ENCODE data around the gene GSTM4.
"Not testable (repeated sequence)": the region's sequence is repeated elsewhere in the genome, so short reads cannot be mapped to it uniquely, and the experiment has no call there.

Gene GSTM4

DNA sequence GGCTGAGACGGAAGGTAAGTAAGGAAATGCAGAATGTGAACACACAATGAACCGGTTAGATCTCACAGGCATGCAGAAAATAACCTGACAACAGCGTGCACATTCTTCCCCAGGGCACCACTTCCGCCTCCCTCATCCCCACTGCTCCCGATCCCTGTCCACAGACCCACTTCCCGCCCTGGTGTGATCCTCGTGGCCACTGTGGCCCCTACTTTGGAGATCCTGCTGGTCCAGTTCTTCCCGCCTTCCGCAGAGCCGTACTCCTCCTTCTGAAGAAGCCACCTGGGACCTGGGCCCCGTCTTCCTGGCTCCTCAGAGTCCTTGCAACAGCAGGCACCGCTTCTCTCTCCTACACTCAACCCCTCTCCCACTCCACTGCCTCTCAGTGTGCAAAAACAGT, 1.4 kb upstream of the GSTM4 start:
- Mint-ChIP-seq H3K27me3 (peaks cover 10 to 28% of the 10 kb centered on the region in 2 donors), H3K36me3 (ENCODE audit: insufficient read depth) (peaks cover 6% of the 10 kb centered on the region), H3K4me1 (ENCODE audit: low read depth in 2 of 2) (peaks cover 4 to 22% of the 10 kb centered on the region in 2 donors), H3K4me3 (peak overlapping the region in 1 of 2 donors; percentile 5), H3K27ac (peak overlapping the region in 1 of 2 donors; percentile 39), H3K9me3 (no peaks in the 10 kb centered on the region)
- ATAC-seq (replicated peaks) (no peak), DNase-seq (no peak)

DNA sequence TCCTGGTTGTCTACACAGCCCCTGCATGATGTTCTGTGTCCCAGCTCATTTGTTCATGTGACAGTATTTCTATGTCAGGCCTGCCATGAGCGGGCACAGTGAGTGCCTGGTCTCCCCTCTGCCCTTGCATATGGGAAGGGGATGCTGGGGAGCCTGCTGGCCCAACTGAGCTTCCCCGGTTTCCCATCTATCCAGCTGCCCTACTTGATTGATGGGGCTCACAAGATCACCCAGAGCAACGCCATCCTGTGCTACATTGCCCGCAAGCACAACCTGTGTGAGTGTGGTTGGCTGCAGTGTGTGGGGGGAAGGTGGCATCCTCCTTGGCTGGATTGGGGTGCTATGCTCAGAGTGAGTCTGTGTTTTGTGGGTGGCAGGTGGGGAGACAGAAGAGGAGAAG, 1.5 kb downstream of the GSTM4 start:
- H3K4me1 Mint-ChIP-seq (ENCODE audit: low read depth in 2 of 2), result peaks cover 4 to 22% of the 10 kb centered on the region in 2 donors
- no peak for ATAC-seq (replicated peaks)
- H3K36me3 Mint-ChIP-seq (ENCODE audit: insufficient read depth), result peaks cover 6% of the 10 kb centered on the region
- H3K4me3 Mint-ChIP-seq, result peak overlapping the region; percentile 91
- no peak for DNase-seq
- peak overlapping the region in 1 of 2 donors; percentile 76 for H3K27ac Mint-ChIP-seq
- no peaks in the 10 kb centered on the region for H3K9me3 Mint-ChIP-seq
- H3K27me3 Mint-ChIP-seq, result peaks cover 4 to 5% of the 10 kb centered on the region in 2 donors

- H3K9me3 Mint-ChIP-seq, result no peaks in the 10 kb centered on the region
- H3K27me3 Mint-ChIP-seq, result peaks cover 4 to 5% of the 10 kb centered on the region in 2 donors
- DNase-seq, result no peak
- no peak for ATAC-seq (replicated peaks)
- peak overlapping the region; percentile 39 to 76 for H3K27ac Mint-ChIP-seq
- no peak overlapping the region for H3K4me3 Mint-ChIP-seq
- H3K4me1 Mint-ChIP-seq (ENCODE audit: low read depth in 2 of 2), result peaks cover 4 to 22% of the 10 kb centered on the region in 2 donors
- H3K36me3 Mint-ChIP-seq (ENCODE audit: insufficient read depth), result peaks cover 6% of the 10 kb centered on the region
Measured at GRCh38 chr1:109657970-109658369, 2.1 kb downstream of the GSTM4 start.

- Mint-ChIP-seq H3K4me1 (ENCODE audit: low read depth in 2 of 2) (peaks cover 4 to 22% of the 10 kb centered on the region in 2 donors), H3K4me3 (no peak overlapping the region), H3K36me3 (ENCODE audit: insufficient read depth) (peaks cover 6% of the 10 kb centered on the region), H3K27ac (peak overlapping the region in 1 of 2 donors; percentile 39), H3K9me3 (no peaks in the 10 kb centered on the region), H3K27me3 (peaks cover 0 to 4% of the 10 kb centered on the region in 2 donors)
- DNase-seq (no peak), ATAC-seq (replicated peaks) (no peak)
Measured at GRCh38 chr1:109658533-109659042, 2.7 kb downstream of the GSTM4 start.

- Mint-ChIP-seq H3K27ac (no peak overlapping the region), H3K9me3 (no peaks in the 10 kb centered on the region), H3K4me1 (ENCODE audit: low read depth in 2 of 2) (peaks cover 4 to 22% of the 10 kb centered on the region in 2 donors), H3K27me3 (peaks cover 0 to 4% of the 10 kb centered on the region in 2 donors), H3K4me3 (no peak overlapping the region), H3K36me3 (ENCODE audit: insufficient read depth) (peaks cover 6% of the 10 kb centered on the region)
- ATAC-seq (replicated peaks) (no peak), DNase-seq (no peak)
Measured at GRCh38 chr1:109659145-109659544, 3.2 kb downstream of the GSTM4 start.

DNA sequence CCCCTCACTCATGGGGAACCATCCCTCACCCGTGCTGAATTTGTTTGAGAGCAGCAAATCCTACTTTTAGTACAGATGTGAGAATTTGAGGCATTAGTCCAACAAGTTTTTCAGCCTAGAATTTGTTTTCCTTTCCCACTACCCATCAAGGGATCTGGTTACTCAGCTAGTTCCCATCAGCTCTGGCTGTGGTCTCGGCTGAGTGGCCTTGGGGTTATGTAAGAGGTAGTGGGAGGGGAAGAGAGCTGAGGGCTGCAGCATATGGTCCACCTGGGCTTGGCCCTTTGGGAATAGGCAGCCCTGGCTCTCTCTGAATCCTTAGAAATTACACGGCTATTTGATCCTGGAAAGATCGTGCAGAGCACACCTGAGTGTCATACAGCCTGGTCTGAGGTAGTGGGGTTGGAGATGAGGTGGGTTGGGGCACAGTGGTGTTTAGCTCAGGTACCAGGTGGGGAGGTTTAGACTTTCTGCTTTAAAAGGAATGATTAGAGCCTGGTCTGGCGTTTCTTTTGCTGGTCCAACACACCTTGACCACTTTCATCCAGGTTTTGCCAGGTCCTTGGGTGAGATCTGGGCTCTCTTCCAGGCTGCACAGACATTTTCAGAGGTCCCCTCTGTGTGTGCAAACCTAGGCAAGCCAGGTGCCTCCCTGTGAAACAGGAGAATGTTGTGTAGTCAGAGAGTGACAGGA, 4.2 kb downstream of the GSTM4 start:
- no peaks in the 10 kb centered on the region for H3K27me3 Mint-ChIP-seq
- ATAC-seq (replicated peaks) (no peak), DNase-seq (no peak)
- H3K27ac Mint-ChIP-seq, result peak overlapping the region in 1 of 2 donors; percentile 24
- H3K36me3 Mint-ChIP-seq (ENCODE audit: insufficient read depth), result peaks cover 4% of the 10 kb centered on the region
- H3K4me1 Mint-ChIP-seq (ENCODE audit: low read depth in 2 of 2), result peaks cover 4 to 19% of the 10 kb centered on the region in 2 donors
- no peaks in the 10 kb centered on the region for H3K9me3 Mint-ChIP-seq
- H3K4me3 Mint-ChIP-seq, result no peak overlapping the region

DNA sequence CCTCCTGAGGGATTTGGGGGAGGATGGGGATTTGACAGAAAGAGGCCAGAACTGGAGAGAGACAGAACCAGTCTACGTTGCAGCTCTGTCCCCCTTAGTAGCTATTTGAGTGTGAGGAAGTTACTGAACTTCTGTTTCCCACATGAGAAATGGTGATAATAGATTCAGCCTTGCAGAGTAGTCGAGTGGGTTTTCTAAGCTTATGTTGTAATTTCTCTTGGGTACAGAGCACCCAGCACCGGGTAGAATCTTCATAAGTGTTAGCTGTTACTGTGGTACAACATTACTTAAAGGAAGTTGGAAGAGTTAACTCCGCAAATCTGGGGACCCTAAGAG, 4.8 kb downstream of the GSTM4 start:
- H3K27me3 Mint-ChIP-seq; H3K4me3 Mint-ChIP-seq; DNase-seq; H3K9me3 Mint-ChIP-seq; H3K27ac Mint-ChIP-seq; H3K36me3 Mint-ChIP-seq (ENCODE audit: insufficient read depth); ATAC-seq (replicated peaks): not testable (repeated sequence)
- H3K4me1 Mint-ChIP-seq (ENCODE audit: low read depth in 2 of 2), result peaks cover 4 to 14% of the 10 kb centered on the region in 2 donors

DNA sequence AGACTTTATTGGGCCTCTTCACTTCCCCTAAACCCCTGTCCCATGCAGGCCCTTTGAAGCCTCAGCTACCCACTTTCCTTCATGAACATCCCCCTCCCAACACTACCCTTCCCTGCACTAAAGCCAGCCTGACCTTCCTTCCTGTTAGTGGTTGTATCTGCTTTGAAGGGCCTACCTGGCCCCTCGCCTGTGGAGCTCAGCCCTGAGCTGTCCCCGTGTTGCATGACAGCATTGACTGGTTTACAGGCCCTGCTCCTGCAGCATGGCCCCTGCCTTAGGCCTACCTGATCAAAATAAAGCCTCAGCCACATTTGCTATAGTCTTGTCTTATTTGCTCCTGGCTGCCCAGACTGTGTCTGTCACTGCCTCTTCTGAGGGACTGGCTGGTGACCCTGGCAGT, 5.5 kb downstream of the GSTM4 start:
- H3K9me3 Mint-ChIP-seq, result no peaks in the 10 kb centered on the region
- no peak for ATAC-seq (replicated peaks)
- H3K27ac Mint-ChIP-seq, result peak overlapping the region in 1 of 2 donors; percentile 18
- DNase-seq, result no peak
- no peaks in the 10 kb centered on the region for H3K27me3 Mint-ChIP-seq
- peaks cover 0 to 7% of the 10 kb centered on the region in 2 donors for H3K4me1 Mint-ChIP-seq (ENCODE audit: low read depth in 2 of 2)
- H3K36me3 Mint-ChIP-seq (ENCODE audit: insufficient read depth), result peaks cover 2% of the 10 kb centered on the region
- no peak overlapping the region for H3K4me3 Mint-ChIP-seq

GRCh38 chr1:109664671-109665070, 8.8 kb downstream of the GSTM4 start:
- Mint-ChIP-seq H3K4me1 (ENCODE audit: low read depth in 2 of 2) (peaks cover 0 to 7% of the 10 kb centered on the region in 2 donors), H3K27ac (no peak overlapping the region), H3K4me3 (no peak overlapping the region), H3K36me3 (ENCODE audit: insufficient read depth) (peaks cover 3% of the 10 kb centered on the region), H3K9me3 (no peaks in the 10 kb centered on the region), H3K27me3 (no peaks in the 10 kb centered on the region)
- DNase-seq, result no peak
- no peak for ATAC-seq (replicated peaks)

GRCh38 chr1:109667452-109668122, 11.7 kb downstream of the GSTM4 start, which contains the start of gene GSTM2:
TSS of gene GSTM2 (plus strand) at chr1:109668057. CDS start at chr1:109668116, 59 bp downstream.
- Mint-ChIP-seq H3K27ac (peak within 1 kb of the TSS in 1 of 2 donors; percentile 35), H3K4me1 (ENCODE audit: low read depth in 2 of 2) (peaks cover 6 to 13% of the 10 kb centered on the region in 2 donors), H3K9me3 (no peaks in the 10 kb centered on the region), H3K36me3 (ENCODE audit: insufficient read depth) (peaks cover 3% of the 10 kb centered on the region), H3K4me3 (peak within 1 kb of the TSS; percentile 47 to 54), H3K27me3 (no peaks in the 10 kb centered on the region)
- DNase-seq (no peak), ATAC-seq (replicated peaks) (peak; percentile 82)

DNA sequence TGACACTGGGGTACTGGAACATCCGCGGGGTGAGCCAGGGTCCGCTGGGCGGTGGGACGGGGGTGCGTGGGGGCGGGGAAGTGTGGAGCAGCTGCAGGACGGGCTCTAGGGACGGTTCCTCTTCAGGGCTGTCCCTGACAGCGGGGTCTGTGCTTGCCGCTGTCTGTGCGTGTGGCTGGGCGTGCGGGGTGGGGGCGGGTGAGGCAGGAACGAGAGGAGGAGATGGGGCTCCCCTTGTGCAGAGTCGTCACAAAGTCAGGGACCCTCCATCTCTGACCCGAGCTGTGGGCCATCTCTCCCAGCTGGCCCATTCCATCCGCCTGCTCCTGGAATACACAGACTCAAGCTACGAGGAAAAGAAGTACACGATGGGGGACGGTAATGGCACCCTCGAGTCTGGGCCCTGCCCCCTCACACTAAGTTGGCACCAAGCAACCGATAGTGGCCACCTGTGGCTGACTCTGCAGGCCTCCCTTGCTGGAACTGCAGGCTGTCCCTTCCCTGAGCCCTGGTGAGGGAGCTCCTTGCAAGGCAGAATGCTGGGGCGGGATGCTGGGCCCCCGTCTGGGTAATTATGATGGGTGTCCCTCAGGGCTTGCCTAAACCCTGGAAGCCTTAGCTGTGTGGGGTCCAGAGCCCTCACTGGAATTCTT, 12.3 kb downstream of the GSTM4 start:
- peaks cover 6 to 13% of the 10 kb centered on the region in 2 donors for H3K4me1 Mint-ChIP-seq (ENCODE audit: low read depth in 2 of 2)
- no peak overlapping the region for H3K27ac Mint-ChIP-seq
- ATAC-seq (replicated peaks) (no peak), DNase-seq (no peak)
- H3K4me3 Mint-ChIP-seq, result peak overlapping the region; percentile 47 to 54
- H3K9me3 Mint-ChIP-seq, result no peaks in the 10 kb centered on the region
- H3K36me3 Mint-ChIP-seq (ENCODE audit: insufficient read depth), result peaks cover 3% of the 10 kb centered on the region
- H3K27me3 Mint-ChIP-seq, result no peaks in the 10 kb centered on the region

GRCh38 chr1:109669246-109669948, 13.5 kb downstream of the GSTM4 start:
- Mint-ChIP-seq H3K9me3 (no peaks in the 10 kb centered on the region), H3K4me1 (ENCODE audit: low read depth in 2 of 2) (peaks cover 6 to 13% of the 10 kb centered on the region in 2 donors), H3K4me3 (peak overlapping the region; percentile 32 to 67), H3K36me3 (ENCODE audit: insufficient read depth) (peaks cover 3% of the 10 kb centered on the region), H3K27ac (peak overlapping the region in 1 of 2 donors; percentile 3), H3K27me3 (no peaks in the 10 kb centered on the region)
- ATAC-seq (replicated peaks) (peak; percentile 43), DNase-seq (no peak)

DNA sequence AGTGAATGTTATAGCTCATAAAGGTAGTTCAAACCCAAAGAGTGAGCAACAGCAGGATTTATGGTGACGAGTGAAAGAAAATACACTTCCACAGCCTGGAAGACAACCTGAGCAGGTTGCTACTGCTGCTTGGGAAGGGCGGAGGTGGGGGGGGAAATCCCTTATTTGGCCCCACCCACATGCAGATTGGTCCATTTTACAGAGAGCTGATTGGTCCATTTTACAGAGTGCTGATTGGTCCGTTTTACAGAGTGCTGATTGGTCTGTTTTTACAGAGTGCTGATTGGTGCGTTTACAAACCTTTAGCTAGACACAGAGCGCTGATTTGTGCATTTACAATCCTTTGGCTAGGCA, 14.0 kb downstream of the GSTM4 start:
- not testable (repeated sequence) for H3K9me3 Mint-ChIP-seq; DNase-seq; H3K27me3 Mint-ChIP-seq; H3K36me3 Mint-ChIP-seq (ENCODE audit: insufficient read depth); ATAC-seq (replicated peaks)
- peak overlapping the region in 1 of 2 donors; percentile 3 for H3K27ac Mint-ChIP-seq
- peak overlapping the region; percentile 32 to 67 for H3K4me3 Mint-ChIP-seq
- peaks cover 6 to 13% of the 10 kb centered on the region in 2 donors for H3K4me1 Mint-ChIP-seq (ENCODE audit: low read depth in 2 of 2)
